ENCODE data around the gene PLAGL1.
"Not testable (repeated sequence)": the region's sequence is repeated elsewhere in the genome, so short reads cannot be mapped to it uniquely, and the experiment has no call there.

Gene PLAGL1, protein sequence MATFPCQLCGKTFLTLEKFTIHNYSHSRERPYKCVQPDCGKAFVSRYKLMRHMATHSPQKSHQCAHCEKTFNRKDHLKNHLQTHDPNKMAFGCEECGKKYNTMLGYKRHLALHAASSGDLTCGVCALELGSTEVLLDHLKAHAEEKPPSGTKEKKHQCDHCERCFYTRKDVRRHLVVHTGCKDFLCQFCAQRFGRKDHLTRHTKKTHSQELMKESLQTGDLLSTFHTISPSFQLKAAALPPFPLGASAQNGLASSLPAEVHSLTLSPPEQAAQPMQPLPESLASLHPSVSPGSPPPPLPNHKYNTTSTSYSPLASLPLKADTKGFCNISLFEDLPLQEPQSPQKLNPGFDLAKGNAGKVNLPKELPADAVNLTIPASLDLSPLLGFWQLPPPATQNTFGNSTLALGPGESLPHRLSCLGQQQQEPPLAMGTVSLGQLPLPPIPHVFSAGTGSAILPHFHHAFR

DNA sequence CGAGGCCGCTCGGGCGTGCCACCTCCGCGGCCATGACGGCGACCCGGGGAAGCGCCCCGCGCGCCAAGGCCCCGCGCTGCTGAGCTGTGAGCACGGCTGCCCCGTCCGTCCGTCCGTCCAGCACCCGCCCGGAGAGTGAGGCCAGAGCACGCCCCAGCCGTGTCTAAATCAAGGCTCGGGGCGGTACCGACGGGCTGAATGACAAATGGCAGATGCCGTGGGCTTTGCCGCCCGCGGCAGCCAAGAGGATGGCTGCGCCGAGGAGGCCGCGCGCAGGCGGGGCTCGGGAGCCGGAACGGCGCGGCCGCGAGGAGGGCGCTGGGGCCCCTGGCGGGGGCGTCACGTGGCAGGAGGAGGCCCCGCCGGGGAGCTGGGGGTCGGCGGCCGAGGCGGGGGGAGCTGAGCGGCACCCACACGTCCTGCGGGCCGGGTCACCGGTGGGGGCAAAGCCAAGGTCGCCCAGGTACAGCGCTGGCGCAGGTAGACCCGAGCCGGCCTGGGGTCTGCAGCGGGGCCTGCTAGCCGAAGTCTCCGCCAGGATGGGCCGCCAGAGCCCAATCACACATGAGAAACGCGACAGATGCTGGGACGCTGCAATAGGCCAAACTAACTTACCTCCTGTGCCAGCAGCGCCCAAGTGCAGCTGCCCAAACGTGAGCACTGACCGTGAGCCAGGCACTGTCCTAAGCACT is at the start of gene PLAGL1:
TSS of gene PLAGL1 (minus strand) at position 140 of the 692 bp plus-strand sequence. CDS start 60,123 bp downstream, outside the sequence.
- FAIRE-seq = no peak

GRCh38 chr6:144055121-144055931 is 47.3 kb upstream of the PLAGL1 start:
- no peak for FAIRE-seq

GRCh38 chr6:144053601-144054000 is 45.5 kb upstream of the PLAGL1 start:
- FAIRE-seq = no peak

GRCh38 chr6:144052488-144052887 is 44.4 kb upstream of the PLAGL1 start:
- no peak for FAIRE-seq

GRCh38 chr6:144049386-144049785 is 41.3 kb upstream of the PLAGL1 start:
- FAIRE-seq = no peak

- no peak for FAIRE-seq
Observed at GRCh38 chr6:144047688-144048087, 39.6 kb upstream of the PLAGL1 start.

- FAIRE-seq = not testable (repeated sequence)
Observed at GRCh38 chr6:144046672-144047071, 38.6 kb upstream of the PLAGL1 start.

DNA sequence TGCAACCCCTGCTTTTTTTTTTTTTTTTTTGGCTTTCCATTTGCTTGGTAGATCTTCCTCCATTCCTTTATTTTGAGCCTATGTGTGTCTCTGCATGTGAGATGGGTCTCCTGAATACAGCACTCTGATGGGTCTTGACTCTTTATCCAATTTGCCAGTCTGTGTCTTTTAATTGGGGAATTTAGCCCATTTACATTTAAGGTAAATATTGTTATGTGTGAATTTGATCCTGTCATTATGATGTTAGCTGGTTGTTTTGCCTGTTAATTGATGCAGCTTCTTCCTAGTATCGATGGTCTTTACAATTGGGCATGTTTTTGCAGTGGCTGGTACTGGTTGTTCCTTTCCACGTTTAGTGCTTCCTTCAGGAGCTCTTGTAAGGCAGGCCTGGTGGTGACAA is 36.9 kb upstream of the PLAGL1 start:
- not testable (repeated sequence) for FAIRE-seq

GRCh38 chr6:144036835-144037195 is 28.8 kb upstream of the PLAGL1 start:
- FAIRE-seq = no peak

- FAIRE-seq = no peak
Observed at GRCh38 chr6:144036064-144036834, 28.2 kb upstream of the PLAGL1 start.

DNA sequence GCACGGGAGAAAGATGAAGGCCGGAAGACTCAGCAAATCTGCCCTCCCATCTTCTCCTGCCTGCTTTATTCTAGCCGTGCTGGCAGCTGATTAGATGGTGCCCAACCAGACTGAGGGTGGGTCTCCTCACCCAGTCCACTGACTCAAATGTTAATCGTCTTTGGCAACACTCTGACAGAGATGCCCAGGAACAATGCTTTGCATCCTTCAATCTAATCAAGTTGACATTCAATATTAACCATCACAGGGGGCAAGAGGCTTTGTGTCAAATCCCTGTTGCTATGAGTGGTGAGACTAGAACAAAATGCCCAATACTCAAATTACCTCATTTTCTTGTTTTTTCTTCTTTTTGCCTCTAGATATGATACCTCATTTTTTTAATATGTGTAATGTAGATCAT is 27.4 kb upstream of the PLAGL1 start:
- no peak for FAIRE-seq

DNA sequence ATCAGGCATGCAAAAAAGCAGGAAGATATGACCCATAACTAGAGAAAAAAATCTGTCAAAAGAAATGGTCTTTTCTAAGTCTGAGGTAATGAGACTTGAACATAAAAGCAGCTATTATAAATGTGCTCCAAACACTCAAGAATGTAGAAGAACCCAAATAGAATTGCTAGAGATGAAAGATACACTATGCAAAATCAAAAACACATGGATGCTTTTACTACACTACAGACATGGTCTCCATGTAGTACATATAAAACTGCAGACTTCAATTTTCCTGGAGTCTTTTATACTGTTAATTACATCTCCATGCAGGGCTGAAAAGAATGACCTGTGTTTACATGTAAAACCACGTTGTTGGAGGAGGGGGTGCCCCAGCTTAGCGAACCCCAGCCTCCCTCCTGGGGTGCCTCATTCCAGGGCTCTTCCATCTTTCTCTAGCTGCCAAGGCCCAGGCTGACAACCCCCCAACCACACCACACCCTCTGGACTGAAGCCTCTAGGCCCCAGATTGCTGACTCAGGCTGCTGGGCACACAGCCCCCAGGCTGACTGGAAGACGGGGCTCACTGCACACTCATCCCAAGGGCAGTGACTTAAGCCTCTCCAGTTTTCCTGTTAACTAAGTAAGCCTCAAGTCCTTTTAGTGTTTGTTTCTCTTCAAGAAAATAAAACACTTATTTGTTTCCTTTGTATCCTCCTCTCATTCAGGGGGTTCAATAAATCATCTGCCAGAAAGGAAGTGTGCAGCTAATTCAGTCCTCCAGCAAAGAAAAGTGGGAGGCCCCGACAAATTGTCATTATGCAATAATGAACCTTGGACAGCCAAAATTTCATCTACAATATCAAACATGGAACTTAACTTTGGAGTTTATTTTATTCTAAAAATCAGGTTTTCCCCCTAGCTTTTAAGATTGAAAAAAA is 26.0 kb upstream of the PLAGL1 start:
- FAIRE-seq = no peak

DNA sequence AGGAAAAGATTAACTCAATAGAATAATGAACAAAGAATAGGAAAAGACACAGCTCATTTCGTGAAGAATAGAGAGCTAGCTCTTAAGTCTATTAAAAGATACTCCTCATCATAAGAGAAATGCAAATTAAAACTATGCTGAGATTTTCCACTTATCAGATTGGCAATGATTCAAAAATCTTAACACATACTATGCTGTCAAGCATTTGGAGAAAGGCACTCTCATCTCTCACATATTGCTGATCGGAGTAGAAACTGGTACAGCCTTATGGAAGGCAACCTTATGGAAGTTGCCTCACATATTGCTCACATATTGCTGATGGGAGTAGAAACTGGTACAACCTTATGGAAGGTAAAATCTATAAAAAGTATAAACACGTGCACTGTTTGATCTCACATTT is 21.4 kb upstream of the PLAGL1 start:
- FAIRE-seq = no peak

- no peak for FAIRE-seq
Observed at GRCh38 chr6:144027932-144028587, 20.0 kb upstream of the PLAGL1 start.

DNA sequence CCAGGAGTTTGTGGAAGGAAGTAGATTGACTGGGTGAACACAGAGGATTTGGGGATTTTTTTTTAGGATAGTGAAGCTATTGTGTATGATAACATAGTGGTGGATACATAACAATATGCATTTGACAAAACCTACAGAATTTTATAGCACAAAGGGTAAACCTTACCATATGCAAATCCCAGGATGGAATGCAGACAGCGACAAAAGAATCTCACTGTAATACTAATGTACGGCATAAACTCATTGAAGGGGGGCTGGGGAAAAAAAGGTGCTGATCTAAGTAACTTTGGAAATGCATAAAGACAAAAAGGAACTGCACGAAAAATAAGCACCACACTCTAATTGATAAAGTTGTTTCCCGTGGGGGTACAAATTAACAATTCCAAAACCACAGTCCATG is 15.2 kb upstream of the PLAGL1 start:
- FAIRE-seq = no peak

- no peak for FAIRE-seq
Observed at GRCh38 chr6:144019929-144020328, 11.9 kb upstream of the PLAGL1 start.

DNA sequence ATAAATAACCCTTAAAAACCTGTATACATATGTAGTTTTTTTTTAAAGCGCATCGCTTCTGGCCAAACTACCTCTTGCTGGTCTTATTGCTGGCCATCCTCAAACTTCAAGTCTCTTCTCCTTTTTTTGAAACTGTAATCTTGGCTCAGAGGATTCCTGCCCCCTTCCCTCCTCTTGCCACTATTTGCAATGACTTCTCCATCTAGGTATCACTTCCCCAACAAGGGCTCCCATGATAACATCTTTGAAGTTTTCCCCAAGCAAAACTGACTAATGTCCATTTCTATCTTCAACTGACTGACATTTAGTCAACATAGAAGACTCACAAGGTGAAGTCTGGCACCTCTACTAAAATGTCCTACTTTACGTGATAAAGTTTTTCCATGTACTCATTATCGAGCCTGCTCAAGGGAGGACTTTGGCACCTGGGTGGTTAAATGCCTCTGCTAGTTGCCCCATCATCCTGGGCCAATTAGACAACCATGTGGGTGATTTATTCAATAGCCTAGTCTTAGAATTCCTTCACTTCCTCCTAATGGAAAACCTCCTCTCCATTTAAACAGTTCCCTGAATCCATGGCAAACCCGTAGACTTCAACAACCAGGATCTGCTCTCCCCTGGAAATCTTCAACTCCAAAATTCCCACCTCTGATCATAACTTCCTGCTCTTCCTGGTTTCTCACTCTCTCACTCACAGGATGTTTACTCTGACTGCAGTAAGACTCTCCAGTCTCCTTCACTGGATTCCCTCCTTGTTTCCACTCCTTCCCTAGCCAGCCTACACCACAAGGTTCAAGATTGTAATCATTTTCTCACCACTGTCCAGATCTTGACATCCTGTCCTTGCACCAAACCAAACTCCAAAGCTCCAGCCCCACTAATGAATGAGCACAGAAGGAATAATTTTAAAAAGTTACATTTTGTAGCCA is 9.4 kb upstream of the PLAGL1 start:
- no peak for FAIRE-seq

GRCh38 chr6:144013486-144013909 is 5.4 kb upstream of the PLAGL1 start:
- FAIRE-seq = peak; percentile 82

- FAIRE-seq = no peak
Observed at GRCh38 chr6:144012534-144012933, 4.5 kb upstream of the PLAGL1 start.

DNA sequence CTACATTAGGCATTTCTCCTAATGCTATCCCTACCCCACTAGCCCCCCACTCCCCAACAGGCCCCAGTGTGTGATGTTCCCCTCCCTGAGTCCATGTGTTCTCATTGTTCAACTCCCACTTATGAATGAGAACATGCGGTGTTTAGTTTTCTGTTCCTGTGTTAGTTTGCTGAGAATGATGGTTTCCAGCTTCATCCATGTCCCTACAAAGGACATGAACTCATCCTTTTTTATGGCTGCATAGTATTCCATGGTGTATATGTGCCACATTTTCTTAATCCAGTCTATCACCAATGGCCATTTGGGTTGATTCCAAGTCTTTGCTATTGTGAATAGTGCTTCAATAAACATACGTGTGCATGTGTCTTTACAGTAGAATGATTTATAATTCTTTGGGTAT is 1.6 kb upstream of the PLAGL1 start:
- FAIRE-seq = not testable (repeated sequence)
